ENCODE data around the gene PRLR. TPM values are rescaled to one million over a fixed set of nuclear protein-coding genes. Genes with fewer than 3 reads are reported as not detected.

Gene PRLR
- total RNA-seq, 2 experiments from 2014 or later = not detected

GRCh38 chr5:35228310-35228709, 2.0 kb downstream of the PRLR start:
- ATAC-seq (no peak), DNase-seq (no peak)
- ChIA-PET CTCF (no interaction called here), POLR2A (no interaction called here)
- Mint-ChIP-seq H3K27me3 (ENCODE audit: low read depth) (peaks cover 46% of the 10 kb centered on the region), H3K4me3 (no peak overlapping the region), H3K36me3 (ENCODE audit: low read depth) (no peaks in the 10 kb centered on the region), H3K9me3 (ENCODE audit: insufficient read depth) (no peaks in the 10 kb centered on the region), H3K4me1 (ENCODE audit: low read depth) (peaks cover 7% of the 10 kb centered on the region), H3K27ac (no peak overlapping the region)

DNA sequence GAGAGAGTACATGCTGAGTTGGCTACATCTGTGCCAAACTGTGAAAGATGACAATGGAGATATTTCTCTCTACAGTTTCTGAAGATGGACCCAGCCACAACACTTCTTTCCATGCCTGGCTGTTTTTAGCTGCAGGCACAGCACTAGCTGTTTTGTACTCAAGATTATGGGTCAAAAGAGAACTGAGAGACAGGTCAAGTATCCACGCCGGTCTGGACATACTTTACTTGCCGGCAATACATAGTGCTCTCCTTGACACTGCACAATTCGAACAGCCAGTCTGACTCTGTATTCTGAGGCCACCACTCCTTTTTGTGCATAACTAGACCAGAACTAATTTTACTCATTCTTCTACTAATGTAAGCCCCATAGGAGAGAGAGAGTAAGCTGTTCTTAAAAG, 2.6 kb downstream of the PRLR start:
- DNase-seq (no peak), ATAC-seq (no peak)
- ChIA-PET POLR2A (no interaction called here), CTCF (no interaction called here)
- Mint-ChIP-seq H3K27ac (no peak overlapping the region), H3K27me3 (ENCODE audit: low read depth) (peaks cover 43% of the 10 kb centered on the region), H3K4me3 (no peak overlapping the region), H3K4me1 (ENCODE audit: low read depth) (peaks cover 7% of the 10 kb centered on the region), H3K36me3 (ENCODE audit: low read depth) (no peaks in the 10 kb centered on the region), H3K9me3 (ENCODE audit: insufficient read depth) (no peaks in the 10 kb centered on the region)

DNA sequence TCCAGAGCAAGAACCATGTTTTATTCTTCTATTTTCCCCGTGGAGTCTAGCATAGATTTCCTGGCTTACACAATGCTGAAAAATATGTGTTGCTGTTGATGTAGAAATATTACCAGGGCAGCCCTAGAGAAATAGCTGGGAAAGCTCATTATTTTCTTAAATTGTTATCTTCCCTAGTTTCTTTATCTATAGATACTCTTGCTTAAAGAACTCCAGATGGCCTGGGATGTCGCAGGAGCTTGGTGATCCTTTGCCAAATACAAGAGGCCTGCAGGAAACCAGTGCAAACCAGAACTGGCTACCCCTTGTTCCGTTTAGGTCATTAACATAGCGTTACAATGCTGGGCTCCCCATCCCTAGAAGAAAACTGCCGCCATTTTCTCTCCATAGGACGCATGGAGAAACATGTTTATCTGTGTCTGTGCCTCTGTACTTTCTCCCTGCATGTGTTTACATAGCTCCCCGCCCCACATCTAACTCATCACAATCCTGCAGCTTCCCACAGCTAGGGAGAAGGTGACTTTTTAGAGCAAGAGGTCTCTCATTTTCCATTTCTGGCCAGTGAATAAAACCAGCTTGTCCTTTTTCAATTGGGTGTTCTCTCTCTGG, 6.4 kb downstream of the PRLR start:
- DNase-seq (no peak), ATAC-seq (no peak)
- CTCF ChIA-PET = no interaction called here
- Mint-ChIP-seq H3K4me1 (ENCODE audit: low read depth) (no peaks in the 10 kb centered on the region), H3K36me3 (ENCODE audit: low read depth) (no peaks in the 10 kb centered on the region), H3K27me3 (ENCODE audit: low read depth) (peaks cover 21% of the 10 kb centered on the region), H3K4me3 (no peak overlapping the region), H3K9me3 (ENCODE audit: insufficient read depth) (no peaks in the 10 kb centered on the region), H3K27ac (no peak overlapping the region)
- POLR2A ChIA-PET = no interaction called here

DNA sequence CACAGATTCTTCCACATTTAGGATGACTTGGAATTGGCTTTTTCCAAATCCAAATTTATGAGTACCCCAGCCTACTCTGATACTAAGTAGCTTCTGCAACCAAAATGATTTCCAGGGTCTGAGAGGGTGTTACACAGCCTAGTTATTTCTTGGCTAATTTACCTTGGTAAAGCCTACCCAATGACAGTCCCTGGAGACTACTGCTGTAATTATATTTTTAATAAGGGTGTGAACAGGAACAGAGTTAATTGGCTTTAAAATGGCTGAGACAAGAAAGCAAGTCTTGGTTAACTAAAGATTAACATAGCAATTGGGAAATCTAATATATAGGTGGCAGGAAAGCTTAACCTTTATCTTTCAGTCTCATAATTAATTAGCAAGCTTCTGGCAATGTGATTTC, 9.3 kb downstream of the PRLR start:
- ATAC-seq (no peak), DNase-seq (no peak)
- Mint-ChIP-seq H3K27ac (no peak overlapping the region), H3K9me3 (ENCODE audit: insufficient read depth) (no peaks in the 10 kb centered on the region), H3K4me1 (ENCODE audit: low read depth) (no peaks in the 10 kb centered on the region), H3K4me3 (no peak overlapping the region), H3K36me3 (ENCODE audit: low read depth) (no peaks in the 10 kb centered on the region), H3K27me3 (ENCODE audit: low read depth) (peaks cover 8% of the 10 kb centered on the region)
- ChIA-PET POLR2A (no interaction called here), CTCF (no interaction called here)

DNA sequence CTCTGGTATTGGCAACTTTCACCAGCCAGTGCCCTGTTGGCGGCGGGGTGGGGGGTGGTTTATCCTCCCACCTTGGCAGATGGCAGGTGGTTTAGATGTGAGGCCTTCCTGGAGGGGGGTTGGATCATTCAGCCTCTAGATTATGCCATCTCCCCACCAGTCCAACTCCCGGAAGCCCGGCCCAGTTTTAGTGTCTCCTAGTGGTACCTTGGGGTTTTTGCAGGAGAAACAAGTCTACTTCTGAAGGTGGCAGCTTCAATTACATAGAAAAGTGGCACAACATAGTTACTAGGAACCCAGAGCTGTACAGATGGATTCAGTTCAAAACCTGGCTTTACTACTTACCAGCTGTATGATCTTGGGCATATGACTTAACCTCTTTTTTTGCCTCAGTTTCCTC, 11.3 kb downstream of the PRLR start:
- ChIA-PET POLR2A (no interaction called here), CTCF (no interaction called here)
- Mint-ChIP-seq H3K27ac (no peak overlapping the region), H3K4me3 (no peak overlapping the region), H3K27me3 (ENCODE audit: low read depth) (peaks cover 4% of the 10 kb centered on the region), H3K36me3 (ENCODE audit: low read depth) (no peaks in the 10 kb centered on the region), H3K9me3 (ENCODE audit: insufficient read depth) (no peaks in the 10 kb centered on the region), H3K4me1 (ENCODE audit: low read depth) (no peaks in the 10 kb centered on the region)
- ATAC-seq = no peak
- DNase-seq = no peak

GRCh38 chr5:35214051-35214450, 16.2 kb downstream of the PRLR start:
- CTCF ChIA-PET = interaction anchor here (1.6 kb wide), 1 partner anchor 11 kb away, joined by 4 read pairs; no protein-coding TSS in a partner anchor
- no peaks in the 10 kb centered on the region for H3K4me1 Mint-ChIP-seq (ENCODE audit: low read depth)

GRCh38 chr5:35213608-35214007, 16.7 kb downstream of the PRLR start:
- H3K27ac Mint-ChIP-seq = no peak overlapping the region
- no peaks in the 10 kb centered on the region for H3K9me3 Mint-ChIP-seq (ENCODE audit: insufficient read depth)
- ChIA-PET CTCF (interaction anchor here (1.6 kb wide), 1 partner anchor 10 kb away, joined by 4 read pairs; no protein-coding TSS in a partner anchor), POLR2A (no interaction called here)
- H3K27me3 Mint-ChIP-seq (ENCODE audit: low read depth) = peaks cover 7% of the 10 kb centered on the region
- no peak for DNase-seq
- no peak overlapping the region for H3K4me3 Mint-ChIP-seq
- no peaks in the 10 kb centered on the region for H3K4me1 Mint-ChIP-seq (ENCODE audit: low read depth)
- ATAC-seq = no peak
- no peaks in the 10 kb centered on the region for H3K36me3 Mint-ChIP-seq (ENCODE audit: low read depth)

More at GRCh38 chr5:35214051-35214450, 16.2 kb downstream of the PRLR start:
- no peak for ATAC-seq
- no peaks in the 10 kb centered on the region for H3K9me3 Mint-ChIP-seq (ENCODE audit: insufficient read depth)
- no peaks in the 10 kb centered on the region for H3K36me3 Mint-ChIP-seq (ENCODE audit: low read depth)
- no peak overlapping the region for H3K27ac Mint-ChIP-seq
- POLR2A ChIA-PET = no interaction called here
- DNase-seq = no peak
- H3K4me3 Mint-ChIP-seq = no peak overlapping the region
- peaks cover 7% of the 10 kb centered on the region for H3K27me3 Mint-ChIP-seq (ENCODE audit: low read depth)

DNA sequence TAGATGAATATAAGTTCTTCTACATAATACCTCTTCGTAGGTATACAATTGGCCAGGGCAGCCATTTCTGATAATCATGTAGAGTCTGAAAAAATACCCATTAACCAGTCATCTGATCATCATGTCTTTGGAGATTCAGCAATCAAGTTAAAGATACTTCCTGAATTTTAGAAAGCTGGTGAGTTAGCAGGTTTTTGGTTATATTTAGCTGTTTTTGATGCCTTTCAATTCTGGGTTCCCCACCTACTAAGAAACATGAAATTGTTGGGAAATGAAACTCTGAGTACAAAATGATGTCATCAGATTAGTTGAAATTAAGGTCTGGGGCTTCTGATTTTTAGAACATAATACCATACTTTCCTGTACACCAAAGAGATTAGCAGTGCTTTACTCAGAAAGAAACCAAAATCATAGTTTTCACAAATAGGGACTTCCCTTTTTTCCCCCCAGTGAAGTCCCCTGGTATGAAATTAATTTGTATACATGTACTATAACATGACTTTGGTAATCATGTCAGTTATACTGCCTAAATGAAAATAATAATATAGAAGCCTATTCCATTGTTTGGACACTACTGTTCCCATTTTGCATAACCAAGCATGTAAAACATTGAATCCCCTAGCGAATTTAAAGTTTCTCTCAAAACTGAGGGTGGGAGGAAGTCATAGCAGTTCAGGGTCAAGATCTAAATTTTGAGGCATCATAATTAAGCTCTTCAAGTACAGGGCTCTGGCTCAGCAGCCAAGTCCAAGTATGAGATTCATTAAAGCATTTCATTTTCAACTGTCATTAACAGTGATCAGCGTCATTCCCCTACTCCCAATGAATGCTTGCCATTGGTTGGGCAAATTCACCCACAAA, 17.9 kb downstream of the PRLR start:
- no peak overlapping the region for H3K27ac Mint-ChIP-seq
- ChIA-PET POLR2A (no interaction called here), CTCF (interaction anchor here (1.6 kb wide), 1 partner anchor 9 kb away, joined by 4 read pairs; no protein-coding TSS in a partner anchor)
- H3K36me3 Mint-ChIP-seq (ENCODE audit: low read depth) = no peaks in the 10 kb centered on the region
- H3K4me1 Mint-ChIP-seq (ENCODE audit: low read depth) = no peaks in the 10 kb centered on the region
- H3K4me3 Mint-ChIP-seq = no peak overlapping the region
- H3K27me3 Mint-ChIP-seq (ENCODE audit: low read depth) = peaks cover 9% of the 10 kb centered on the region
- no peaks in the 10 kb centered on the region for H3K9me3 Mint-ChIP-seq (ENCODE audit: insufficient read depth)
- no peak for ATAC-seq
- no peak for DNase-seq

GRCh38 chr5:35209862-35210261, 20.4 kb downstream of the PRLR start:
- no peak for DNase-seq
- Mint-ChIP-seq H3K27ac (no peak overlapping the region), H3K36me3 (ENCODE audit: low read depth) (no peaks in the 10 kb centered on the region)

DNA sequence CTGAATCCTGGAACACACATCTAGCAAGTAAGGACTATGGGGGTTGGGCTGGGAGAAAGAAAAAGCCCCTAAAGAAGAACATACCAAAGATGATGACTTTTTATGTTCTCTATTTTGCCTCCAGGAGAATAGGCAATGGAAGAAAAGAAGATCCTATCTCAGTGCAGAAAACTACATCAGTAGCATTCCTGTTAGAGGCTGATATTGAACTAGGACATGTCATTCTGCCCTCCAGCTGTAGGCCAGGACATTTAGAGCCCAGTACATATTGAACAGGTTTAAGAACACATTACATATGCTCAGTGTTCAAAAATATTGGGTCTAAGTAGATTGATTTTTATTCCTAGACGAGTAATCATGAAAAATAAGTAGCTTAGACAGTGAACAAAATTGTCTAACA, 24.7 kb downstream of the PRLR start:
- CTCF ChIA-PET = no interaction called here
- DNase-seq (no peak), ATAC-seq (no peak)
- Mint-ChIP-seq H3K4me1 (ENCODE audit: low read depth) (no peaks in the 10 kb centered on the region), H3K27me3 (ENCODE audit: low read depth) (peaks cover 28% of the 10 kb centered on the region), H3K36me3 (ENCODE audit: low read depth) (no peaks in the 10 kb centered on the region), H3K4me3 (no peak overlapping the region), H3K9me3 (ENCODE audit: insufficient read depth) (no peaks in the 10 kb centered on the region), H3K27ac (no peak overlapping the region)
- POLR2A ChIA-PET = interaction anchor here (0.6 kb wide), 1 partner anchor 1967 kb away, joined by 3 read pairs; no protein-coding TSS in a partner anchor

More at GRCh38 chr5:35209862-35210261, 20.4 kb downstream of the PRLR start:
- no peak for ATAC-seq
- H3K27me3 Mint-ChIP-seq (ENCODE audit: low read depth) = peaks cover 17% of the 10 kb centered on the region
- H3K4me1 Mint-ChIP-seq (ENCODE audit: low read depth) = no peaks in the 10 kb centered on the region
- POLR2A ChIA-PET = no interaction called here
- H3K4me3 Mint-ChIP-seq = no peak overlapping the region
- H3K9me3 Mint-ChIP-seq (ENCODE audit: insufficient read depth) = no peaks in the 10 kb centered on the region
- CTCF ChIA-PET = no interaction called here

DNA sequence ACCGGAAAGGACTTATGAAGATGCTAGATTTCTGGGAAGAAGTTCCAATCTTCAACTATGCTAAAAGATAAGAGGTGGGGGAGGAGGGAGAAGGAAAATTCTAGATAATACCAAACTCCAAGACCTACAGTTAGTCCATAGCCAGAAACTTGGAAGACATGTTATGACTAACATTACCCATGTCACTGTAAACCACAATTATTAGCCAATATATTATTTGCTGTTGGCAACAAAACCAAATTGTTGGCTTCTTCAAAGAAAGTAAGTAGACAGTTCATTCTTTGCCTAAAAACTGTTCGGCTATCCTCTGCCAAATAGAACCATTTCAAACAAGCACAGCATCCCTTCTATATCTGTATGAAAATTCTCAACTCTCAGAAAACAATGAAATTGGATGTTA, 25.1 kb downstream of the PRLR start:
- H3K4me1 Mint-ChIP-seq (ENCODE audit: low read depth) = no peaks in the 10 kb centered on the region
- ATAC-seq (no peak), DNase-seq (no peak)
- no peaks in the 10 kb centered on the region for H3K9me3 Mint-ChIP-seq (ENCODE audit: insufficient read depth)
- no peaks in the 10 kb centered on the region for H3K36me3 Mint-ChIP-seq (ENCODE audit: low read depth)
- ChIA-PET CTCF (no interaction called here), POLR2A (no interaction called here)
- H3K4me3 Mint-ChIP-seq = no peak overlapping the region
- peaks cover 28% of the 10 kb centered on the region for H3K27me3 Mint-ChIP-seq (ENCODE audit: low read depth)
- no peak overlapping the region for H3K27ac Mint-ChIP-seq

DNA sequence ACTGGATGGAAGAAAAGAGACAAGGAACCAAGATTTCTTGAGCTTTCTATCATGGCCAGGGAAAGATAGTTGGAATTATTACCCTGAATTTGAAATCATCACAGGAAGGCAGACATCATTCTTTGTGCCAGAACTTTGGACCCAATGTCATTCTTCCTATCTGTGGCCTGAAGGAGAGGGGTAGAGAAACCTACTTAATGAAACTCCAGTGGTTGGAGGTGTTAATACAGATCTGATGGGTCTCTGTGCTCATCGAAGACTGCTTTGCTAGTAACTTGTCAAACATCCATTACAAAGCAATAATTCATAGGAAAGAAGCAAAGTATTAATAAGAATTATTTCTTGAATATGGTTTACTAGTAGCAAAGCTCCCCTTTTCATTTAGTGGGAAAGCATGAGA, 26.9 kb downstream of the PRLR start:
- H3K4me3 Mint-ChIP-seq = no peak overlapping the region
- DNase-seq = no peak
- no peak for ATAC-seq
- peaks cover 28% of the 10 kb centered on the region for H3K27me3 Mint-ChIP-seq (ENCODE audit: low read depth)
- no peak overlapping the region for H3K27ac Mint-ChIP-seq
- CTCF ChIA-PET = interaction anchor here (0.6 to 1.5 kb wide), 4 partner anchors 10 to 489 kb away, joined by 3 to 4 read pairs (median 3); no protein-coding TSS in a partner anchor
- no peaks in the 10 kb centered on the region for H3K36me3 Mint-ChIP-seq (ENCODE audit: low read depth)
- no peaks in the 10 kb centered on the region for H3K4me1 Mint-ChIP-seq (ENCODE audit: low read depth)
- POLR2A ChIA-PET = no interaction called here
- no peaks in the 10 kb centered on the region for H3K9me3 Mint-ChIP-seq (ENCODE audit: insufficient read depth)
